HG02759 (cell line): ENCODE data around the gene DISC1.
"Not testable (repeated sequence)": the region's sequence is repeated elsewhere in the genome, so short reads cannot be mapped to it uniquely, and the experiment has no call there.

ENCODE experiments used
- ATAC-seq: cut with Tn5 transposase; IDR thresholded peaks from one replicate; pipeline ENCODE4 v1.9.1; 2021; ENCODE audit warnings: mild to moderate bottlenecking, moderate library complexity; ENCODE audit not compliant: unreplicated experiment

Gene DISC1

GRCh38 chr1:231943084-231943483, 316.5 kb downstream of the DISC1 start:
- no peak for ATAC-seq

DNA sequence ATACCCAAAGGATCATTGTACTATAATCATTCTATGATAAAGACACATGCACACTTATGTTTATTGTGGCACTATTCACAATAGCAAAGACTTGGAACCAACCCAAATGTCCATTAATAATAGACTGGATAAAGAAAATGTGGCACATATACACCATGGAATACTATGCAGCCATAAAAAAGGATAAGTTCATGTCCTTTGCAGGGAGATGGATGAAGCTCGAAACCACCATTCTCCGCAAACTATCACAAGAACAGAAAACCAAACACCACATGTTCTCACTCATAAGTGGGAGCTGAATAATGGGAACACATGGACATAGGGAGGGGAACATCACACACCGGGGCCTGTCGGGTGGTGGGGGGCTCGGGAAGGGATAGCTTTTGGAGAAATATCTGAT, 321.5 kb downstream of the DISC1 start:
- ATAC-seq, result not testable (repeated sequence)

DNA sequence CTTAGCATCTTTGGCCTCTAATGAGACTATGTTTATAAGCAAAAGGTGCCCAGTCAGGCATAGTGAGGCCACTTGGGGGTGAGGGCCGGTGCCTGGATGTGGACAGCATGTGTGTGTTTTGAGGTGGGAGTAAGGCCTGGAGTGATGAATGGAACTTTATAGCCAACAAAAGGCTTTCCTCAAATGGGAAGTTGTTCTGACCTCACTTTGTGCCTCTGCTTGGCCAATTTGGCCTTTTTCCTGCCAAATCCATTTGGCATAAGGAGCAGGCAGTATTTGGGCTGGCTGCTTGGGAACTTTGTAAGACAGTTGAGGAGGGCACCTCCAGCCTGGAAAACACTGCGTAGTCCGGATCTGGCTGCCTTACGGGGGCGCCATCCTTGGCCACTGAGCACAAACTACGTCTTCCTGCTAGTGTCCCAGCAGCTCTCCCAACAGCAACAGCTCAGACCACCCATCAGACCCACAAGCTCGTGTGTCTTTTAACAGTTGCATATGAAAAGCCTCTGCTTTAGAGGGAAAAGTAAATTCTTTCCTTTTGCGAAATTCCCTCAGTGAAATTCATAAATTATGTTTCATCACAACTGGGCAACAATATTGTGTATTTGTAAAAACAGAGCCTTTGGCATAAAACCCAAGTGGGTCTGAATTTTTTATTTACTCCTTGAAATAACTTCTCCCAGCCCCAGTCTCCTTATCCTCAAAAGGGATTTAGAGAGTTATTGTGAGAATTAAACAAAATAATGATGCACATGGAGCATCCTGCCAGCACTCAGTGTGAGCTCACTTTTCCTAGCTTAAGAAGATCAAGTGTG, 322.9 kb downstream of the DISC1 start:
- no peak for ATAC-seq

- no peak for ATAC-seq
These were observed 323.9 kb downstream of the DISC1 start for GRCh38 chr1:231950331-231951128.

- no peak for ATAC-seq
These were observed 324.8 kb downstream of the DISC1 start for GRCh38 chr1:231951374-231951773.

DNA sequence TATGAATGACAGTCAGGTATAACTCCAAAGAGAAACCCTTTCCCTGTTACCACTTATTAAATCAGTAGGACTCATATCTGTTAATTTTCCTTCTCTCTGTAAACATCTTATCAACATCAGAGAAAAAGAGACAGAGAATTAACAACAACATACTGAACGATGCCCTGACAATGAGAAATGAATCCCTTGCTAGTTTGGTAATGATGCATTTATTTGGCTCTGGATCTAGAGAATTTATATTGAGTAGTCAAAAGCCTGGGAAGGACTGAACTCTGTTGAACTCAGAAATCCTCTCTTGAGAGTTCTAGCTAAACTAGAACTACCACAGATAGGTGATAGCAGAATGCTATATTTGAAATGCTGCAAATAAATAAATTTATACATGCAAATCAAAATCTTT, 325.6 kb downstream of the DISC1 start:
- no peak for ATAC-seq

DNA sequence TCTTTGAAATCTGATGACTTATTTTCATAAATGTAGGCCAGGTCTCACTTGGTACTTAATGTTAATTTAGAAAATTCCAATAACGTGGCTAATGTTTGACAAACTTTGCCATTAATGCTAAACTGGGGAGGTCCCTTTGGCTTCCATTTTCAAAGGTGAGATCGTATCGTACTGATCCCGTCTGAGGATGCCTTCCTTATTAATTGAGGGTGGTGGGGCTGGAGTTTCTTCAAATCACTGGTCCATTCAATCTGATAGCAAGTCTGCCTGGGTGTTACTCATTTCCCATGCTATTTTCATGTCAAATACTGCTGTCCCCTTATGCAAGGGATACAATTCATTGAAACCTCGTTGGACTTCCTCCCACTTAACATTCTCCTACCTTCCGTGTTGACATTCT, 327.1 kb downstream of the DISC1 start:
- ATAC-seq, result no peak

GRCh38 chr1:231954751-231955150, 328.2 kb downstream of the DISC1 start:
- no peak for ATAC-seq

- no peak for ATAC-seq
These were observed 330.8 kb downstream of the DISC1 start for GRCh38 chr1:231957359-231957758.

GRCh38 chr1:231958448-231958847, 331.9 kb downstream of the DISC1 start:
- ATAC-seq, result no peak

DNA sequence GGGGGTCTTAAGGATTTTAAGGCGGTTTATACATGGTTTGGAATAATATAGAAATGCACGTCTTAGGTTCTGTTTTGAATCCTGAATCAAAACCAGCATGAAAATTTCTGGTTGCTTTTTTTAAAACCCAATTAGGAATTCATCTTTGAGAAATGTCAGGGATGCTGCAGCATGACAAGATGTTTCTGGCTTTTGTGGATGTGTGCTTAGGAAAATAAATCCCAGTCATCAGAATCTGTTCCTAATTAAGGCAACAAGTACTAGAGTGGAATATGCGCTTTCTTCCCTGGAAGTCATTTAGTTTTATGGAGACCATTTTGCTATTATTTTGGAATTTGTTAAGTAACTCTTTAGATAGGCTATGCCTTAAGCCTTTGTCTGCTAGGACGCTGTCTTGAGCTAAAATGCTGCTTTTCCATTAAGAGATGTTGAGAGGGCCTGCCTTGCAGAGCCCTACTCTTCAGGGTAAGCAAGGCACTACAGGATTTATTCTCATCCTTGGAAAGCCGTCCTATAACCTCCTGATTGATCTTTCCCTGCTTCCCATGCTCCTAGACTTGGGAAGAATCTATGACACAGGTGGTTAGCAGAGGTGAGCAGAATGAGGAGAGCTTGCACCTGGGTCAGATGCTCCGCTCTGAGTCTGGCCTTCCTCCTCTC, 332.8 kb downstream of the DISC1 start:
- ATAC-seq, result no peak

DNA sequence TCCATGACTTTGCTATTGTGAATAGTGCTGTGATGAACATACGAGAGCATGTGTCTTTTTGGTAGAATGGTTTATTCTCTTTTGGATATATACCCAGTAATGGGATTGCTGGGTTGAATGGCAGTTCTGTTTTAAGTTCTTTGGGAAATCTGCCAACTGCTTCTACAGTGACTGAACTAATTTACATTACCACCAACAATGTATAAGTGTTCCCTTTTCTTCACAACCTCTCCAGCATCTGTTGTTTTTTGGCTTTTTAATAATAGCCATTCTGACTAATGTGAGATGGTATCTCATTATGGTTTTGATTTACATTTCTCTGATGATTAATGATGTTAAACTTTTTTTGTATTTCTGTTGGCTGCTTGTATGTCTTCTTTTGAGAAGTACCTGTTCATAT, 335.2 kb downstream of the DISC1 start:
- not testable (repeated sequence) for ATAC-seq

DNA sequence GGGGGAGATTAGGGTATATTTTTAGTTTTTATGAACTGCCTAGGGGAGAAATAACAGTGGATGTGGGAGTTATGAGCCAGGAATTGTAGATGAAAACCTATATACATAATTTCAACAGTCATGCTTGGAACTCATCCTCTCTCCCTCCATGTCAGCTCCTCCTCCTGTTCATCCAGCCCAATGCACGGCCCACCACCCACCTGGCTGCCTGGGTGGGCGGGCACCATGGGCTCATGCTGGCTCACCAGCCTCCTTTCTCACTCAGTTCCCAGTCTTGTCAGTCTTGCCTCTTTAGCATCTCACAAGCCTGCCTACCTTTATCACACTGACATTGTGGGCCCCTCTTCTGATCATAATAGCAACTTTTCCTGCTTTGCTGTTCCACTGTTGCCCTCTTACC, 336.0 kb downstream of the DISC1 start:
- no peak for ATAC-seq

DNA sequence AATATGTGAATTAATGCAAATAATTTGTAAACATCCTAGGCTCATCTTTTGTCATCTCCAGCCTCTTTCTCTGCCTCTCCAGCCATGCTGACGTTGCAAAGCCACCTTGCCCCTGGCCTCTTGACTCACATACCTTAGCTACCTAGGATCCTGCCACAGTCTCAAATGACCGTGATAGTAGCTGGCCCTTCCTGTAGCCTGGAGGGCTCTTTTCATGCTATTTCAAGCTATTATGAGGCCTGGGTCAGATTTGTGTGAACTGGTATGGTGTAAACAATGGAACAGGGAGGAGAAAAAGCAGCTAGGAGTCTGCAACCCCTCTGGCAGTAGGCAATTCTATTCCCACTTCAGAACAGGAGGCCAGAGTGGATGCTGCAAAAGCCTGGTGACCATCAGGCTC, 337.7 kb downstream of the DISC1 start:
- ATAC-seq, result no peak

GRCh38 chr1:231964961-231965360, 338.4 kb downstream of the DISC1 start:
- ATAC-seq, result no peak

DNA sequence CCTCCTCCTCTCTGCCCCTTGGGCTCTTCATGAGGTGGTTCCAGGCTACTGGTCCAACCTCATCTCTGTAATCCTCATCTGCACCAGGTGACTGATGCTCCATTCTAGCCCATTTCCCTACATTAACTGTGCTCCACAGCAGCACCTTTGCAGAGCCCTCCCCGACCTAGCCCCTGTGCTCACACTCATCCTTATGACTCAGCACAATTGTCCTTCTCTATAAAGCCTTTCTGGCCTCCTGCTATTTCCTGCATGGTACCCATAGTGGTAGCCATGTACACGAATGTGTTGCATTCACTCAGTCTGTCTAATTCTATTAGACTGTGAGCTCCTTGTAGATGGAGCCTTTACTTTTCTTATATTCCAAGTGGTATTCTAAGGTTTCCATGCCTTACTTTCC, 339.0 kb downstream of the DISC1 start:
- no peak for ATAC-seq

- ATAC-seq, result no peak
These were observed 340.4 kb downstream of the DISC1 start for GRCh38 chr1:231966983-231967382.

DNA sequence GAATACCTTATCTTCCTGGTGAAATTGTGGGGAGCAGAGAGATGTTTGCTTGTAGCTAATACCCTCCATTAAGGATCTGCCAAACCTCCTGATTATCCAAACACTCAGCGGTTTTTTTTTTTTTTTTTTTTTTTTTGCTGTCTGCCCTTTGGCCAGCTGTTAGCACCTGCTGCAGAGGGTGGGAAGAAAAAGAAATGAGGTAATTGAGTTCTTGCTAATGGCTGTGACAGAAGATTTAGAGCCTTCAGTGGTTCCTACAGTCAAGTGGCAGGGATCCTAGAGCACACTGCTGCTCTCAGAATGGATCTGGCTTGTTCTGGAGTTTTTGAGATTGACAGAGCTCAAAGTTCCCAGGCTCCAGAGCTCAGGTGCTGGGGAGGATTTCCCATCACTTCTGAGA, 342.5 kb downstream of the DISC1 start:
- no peak for ATAC-seq

DNA sequence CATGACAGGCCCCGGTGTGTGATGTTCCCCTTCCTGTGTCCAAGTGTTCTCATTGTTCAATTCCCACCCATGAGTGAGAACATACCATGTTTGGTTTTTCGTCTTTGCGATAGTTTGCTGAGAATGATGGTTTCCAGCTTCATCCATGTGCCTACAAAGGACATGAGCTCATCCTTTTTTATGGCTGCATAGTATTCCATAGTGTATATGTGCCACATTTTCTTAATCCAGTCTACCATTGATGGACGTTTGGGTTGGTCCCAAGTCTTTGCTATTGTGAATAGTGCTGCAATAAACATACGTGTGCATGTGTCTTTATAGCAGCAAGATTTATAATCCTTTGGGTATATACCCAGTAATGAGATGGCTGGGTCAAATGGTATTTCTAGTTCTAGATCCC, 343.2 kb downstream of the DISC1 start:
- ATAC-seq, result not testable (repeated sequence)

GRCh38 chr1:231970684-231971083, 344.1 kb downstream of the DISC1 start:
- no peak for ATAC-seq

DNA sequence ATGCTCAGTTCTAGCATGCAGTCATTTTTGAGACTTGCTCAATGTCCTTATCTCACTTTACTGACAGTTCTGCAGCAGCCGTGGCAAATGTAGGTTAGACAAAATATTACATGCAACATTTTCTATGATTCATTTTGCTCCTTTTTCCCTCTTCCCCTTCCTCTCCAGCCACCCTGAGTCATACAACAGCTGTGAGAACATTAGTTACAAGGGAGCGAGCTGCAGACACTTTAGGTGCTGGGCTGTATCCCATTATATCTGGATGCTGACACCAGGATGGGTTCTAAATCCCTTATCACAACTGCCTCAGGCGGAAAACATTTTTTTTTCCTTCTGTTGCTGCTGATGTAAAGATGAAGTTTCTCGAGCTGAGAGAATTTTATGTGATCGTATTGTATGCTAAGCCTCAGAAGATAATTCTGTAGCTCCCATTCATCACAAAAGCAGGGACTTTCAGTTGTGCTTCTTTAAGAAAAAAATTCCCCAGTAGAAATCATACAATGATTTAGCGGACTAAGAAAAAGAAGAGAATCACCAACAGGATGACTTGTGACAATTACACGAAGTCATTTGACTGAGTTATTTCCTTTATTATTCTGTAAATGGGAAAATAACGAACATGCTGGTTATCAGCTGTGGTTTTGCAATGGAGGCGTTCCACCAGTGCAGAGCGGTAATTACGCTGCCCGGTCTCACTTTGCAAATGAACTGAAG, 345.0 kb downstream of the DISC1 start:
- no peak for ATAC-seq
